AG08396 (cell line): ENCODE results near the gene TEX19.
"Not testable (repeated sequence)": the region's sequence is repeated elsewhere in the genome, so short reads cannot be mapped to it uniquely, and the experiment has no call there.

Source experiments
- DNase-seq: peaks from one replicate; pipeline ENCODE4 v3.0.0; 2012; ENCODE audit warnings: low spot score, mixed read lengths

The TEX19 gene

GRCh38 chr17:82356845-82357355, 2.1 kb upstream of the TEX19 start:
- no peak for DNase-seq

DNA sequence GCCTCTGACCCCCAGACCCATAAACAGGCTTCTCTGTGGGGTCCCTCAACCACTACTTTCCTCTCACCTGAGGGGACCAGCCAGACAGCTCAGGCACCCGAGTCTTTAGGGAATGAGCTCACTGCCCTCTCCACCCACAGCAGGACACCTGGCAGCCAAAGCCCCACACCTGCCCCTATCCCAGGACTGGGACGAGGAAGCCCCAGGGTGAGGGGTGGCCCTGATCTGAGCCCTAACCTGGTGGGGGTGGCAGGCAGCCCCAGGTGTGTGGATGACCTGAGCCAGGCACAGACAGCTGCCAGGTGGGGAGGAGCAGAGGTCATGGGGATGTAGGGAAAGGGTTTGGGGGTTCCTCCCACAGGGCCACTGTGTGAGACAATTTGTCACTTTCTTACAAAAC, 1.7 kb upstream of the TEX19 start:
- no peak for DNase-seq

GRCh38 chr17:82359451-82360074, 516 bp downstream of the TEX19 start:
- not testable (repeated sequence) for DNase-seq

GRCh38 chr17:82361885-82362633, 3.0 kb downstream of the TEX19 start:
- no peak for DNase-seq

DNA sequence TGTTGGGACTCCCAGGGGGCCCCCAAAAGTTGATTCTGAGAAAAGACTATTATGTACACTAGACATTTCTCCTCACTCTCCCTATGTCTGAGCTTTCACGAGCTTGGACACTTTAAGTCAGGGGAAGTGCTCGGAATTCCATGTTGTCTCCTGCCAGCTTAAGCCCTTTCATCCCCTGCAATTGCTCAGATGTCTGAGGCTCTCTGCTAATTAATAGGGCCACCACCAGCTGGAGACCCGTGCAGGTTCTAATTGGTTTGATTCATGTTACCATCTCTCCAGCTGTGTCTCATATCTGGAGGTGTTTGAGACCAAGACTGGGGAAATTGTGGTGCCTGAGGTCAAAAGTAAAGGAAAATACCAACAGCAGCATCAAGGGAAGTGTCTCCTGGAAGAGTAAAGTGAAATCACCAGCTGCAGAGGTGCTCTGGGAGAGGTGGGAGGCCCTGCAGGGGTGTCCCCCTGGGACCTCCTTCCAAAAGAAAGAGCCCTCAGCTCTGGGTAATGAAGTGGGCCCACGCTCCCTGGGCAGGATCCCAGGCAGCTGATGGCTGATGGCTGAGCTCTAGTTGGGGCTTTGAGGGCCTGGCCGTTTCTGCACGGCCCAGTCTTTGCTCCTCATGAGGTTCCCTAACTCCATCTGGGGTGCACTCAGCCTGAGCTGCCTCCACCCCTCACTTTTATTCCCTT, 6.7 kb downstream of the TEX19 start:
- no peak for DNase-seq

- no peak for DNase-seq
Measured at GRCh38 chr17:82366749-82367148, 7.7 kb downstream of the TEX19 start.

GRCh38 chr17:82367724-82368524, 8.9 kb downstream of the TEX19 start:
- DNase-seq: no peak

DNA sequence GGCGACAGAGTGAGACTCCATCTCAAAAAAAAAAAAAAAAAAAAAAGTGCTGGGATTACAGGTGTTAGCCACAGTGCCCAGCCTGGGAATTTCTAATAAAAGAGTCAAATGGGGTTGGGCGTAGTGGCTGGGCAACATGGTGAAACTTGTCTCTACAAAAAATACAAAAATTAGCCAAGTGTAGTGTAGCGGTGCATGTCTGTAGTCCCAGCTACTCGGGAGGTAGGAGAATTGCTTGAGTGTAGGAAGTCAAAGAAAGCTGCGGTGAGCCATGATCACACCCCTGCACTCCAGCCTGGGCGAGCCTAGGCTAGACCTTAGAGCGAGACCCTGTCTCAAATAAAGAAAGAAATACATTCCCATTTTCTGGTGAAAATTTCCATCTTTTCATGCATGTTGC, 10.2 kb downstream of the TEX19 start:
- DNase-seq: no peak

- no peak for DNase-seq
Measured at GRCh38 chr17:82370471-82371332, 11.7 kb downstream of the TEX19 start.

DNA sequence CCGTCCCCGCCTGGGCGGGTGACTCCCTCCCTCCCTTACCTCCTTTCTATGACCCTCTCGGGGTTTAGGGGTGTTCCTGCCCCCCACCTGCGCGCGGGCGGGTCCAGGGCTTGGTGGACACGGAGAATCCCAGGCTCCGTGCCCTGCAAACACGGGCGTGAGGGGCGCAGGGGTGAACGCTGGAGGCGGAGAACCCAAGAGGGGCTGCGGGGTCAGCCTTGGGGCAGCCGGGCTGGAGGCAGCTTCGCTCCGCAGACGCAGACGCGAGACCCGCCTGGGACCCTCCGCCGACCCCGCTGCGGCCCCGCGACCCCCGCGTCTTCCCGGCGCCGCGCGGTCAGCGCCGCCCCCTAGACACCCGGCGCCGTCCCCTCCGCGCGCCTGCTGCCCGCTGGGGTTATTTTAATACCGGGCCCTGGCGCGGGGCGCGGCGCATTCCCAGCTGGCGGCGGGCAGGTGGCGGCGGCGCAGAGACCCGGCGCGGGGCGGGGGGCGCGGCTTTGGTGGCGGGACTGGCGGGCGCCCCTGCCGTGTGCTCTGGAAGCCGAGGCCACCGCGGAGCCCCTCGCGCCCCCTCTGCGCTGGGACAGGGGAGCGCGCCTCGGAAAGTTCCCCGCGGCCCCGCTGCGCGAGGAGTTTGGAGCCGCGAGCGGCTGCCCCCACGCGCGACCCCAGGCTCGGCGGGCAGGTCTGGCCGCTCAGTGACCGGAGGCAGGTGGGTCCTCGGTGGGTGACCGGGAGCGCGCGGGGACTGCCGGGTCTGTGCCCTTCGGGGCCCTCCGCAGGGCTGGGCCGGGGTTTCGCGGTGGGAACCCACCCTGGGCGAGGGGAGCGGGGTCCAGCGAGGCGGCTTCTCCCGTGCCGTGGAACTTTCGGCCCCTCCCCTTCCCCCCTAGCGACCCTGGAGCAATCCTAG, 12.5 kb downstream of the TEX19 start, which contains the start of gene UTS2R:
UTS2R (plus strand) TSS at position 433 of the 916 bp plus-strand sequence. CDS start 2,560 bp downstream, outside the sequence.
- no peak for DNase-seq

GRCh38 chr17:82372249-82373071, 13.4 kb downstream of the TEX19 start:
- no peak for DNase-seq

DNA sequence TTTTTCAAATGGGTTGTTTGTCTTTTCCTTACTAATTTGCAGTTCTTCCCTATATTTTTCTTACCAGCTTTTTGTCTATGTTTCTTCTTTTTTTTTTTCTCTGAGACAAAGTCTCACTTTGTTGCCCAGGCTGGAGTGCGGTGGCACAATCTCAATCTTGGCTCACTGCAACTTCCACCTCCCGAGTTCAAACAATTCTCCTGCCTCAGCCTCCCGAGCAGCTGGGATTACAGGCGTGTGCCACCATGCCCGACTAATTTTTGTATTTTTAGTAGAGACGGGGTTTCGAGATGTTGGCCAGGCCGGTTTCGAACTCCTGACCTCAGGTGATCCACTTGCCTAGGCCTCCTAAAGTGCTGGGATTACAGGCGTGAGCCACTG, 14.0 kb downstream of the TEX19 start:
- DNase-seq: not testable (repeated sequence)

DNA sequence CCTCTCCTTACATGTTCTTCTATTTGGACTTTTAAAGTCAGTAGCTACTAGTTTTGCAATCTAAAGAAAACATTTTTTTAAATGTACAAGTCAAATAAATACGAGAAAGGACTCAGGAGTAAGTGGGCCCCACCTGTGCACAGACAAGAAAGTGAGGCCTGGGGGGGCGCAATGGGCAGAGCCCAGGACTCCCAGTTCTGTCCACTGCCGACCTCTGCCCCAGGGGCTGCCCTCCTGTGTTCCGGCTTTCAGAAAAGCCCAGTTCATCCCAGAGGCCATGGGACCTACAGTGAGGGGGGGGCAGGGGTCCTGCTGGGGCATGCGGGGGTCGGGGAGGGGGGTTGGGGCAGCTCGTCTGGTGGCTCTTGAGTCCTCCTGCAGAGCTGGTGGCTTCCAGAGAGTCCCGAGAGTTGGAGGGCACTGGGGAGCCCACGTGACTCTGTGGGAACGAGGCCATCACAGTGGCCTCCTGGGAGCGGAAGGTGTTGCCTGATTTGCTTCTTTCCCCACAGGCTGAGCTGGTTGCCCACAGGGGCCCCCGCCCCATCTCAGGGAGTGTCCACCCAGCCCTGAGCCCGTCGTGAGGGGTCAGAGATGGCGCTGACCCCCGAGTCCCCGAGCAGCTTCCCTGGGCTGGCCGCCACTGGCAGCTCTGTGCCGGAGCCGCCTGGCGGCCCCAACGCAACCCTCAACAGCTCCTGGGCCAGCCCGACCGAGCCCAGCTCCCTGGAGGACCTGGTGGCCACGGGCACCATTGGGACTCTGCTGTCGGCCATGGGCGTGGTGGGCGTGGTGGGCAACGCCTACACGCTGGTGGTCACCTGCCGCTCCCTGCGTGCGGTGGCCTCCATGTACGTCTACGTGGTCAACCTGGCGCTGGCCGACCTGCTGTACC, 14.9 kb downstream of the TEX19 start:
- DNase-seq: no peak

GRCh38 chr17:82374626-82375331, 15.7 kb downstream of the TEX19 start:
- no peak for DNase-seq

GRCh38 chr17:82375359-82376041, 16.5 kb downstream of the TEX19 start:
- no peak for DNase-seq

GRCh38 chr17:82376042-82376730, 17.1 kb downstream of the TEX19 start:
- no peak for DNase-seq
